GM12878 (cell line): ENCODE measurements around the gene MSI2. TPM values are rescaled to one million over a fixed set of nuclear protein-coding genes. Genes with fewer than 3 reads are reported as not detected.

ENCODE experiments used
- CBX3 ChIP-seq: fragments of 200-600 bp; sonication (generic); IDR thresholded peaks from 2 replicates; pipeline ENCODE4 v1.6.1; 2016; ENCODE audit warnings: low read depth, borderline replicate concordance
- CEBPB ChIP-seq, 2 experiments: fragments of 150-350 bp in 1 of 2; IDR thresholded peaks; 2 replicates each; pipeline ENCODE4 v1.6.1; 2012 to 2014; ENCODE audit warnings: low read depth in 2 of 2, low read length in 2 of 2, borderline replicate concordance in 1 of 2, inconsistent platforms in 1 of 2
- CTCF ChIP-seq, 3 experiments: IDR thresholded peaks in 2 of 3; conservative IDR thresholded peaks in 1 of 3; 2 replicates each; pipeline ENCODE4 v1.5.1; 2011; ENCODE audit warnings: low read depth in 3 of 3, low read length in 3 of 3, mild to moderate bottlenecking in 3 of 3, control low read depth in 2 of 3, moderate library complexity in 2 of 3, inconsistent platforms in 1 of 3, mixed read lengths in 1 of 3; ENCODE audit not compliant: control insufficient read depth in 2 of 3, insufficient read depth in 1 of 3; ENCODE audit errors: extremely low read depth in 1 of 3
- CUX1 ChIP-seq: IDR thresholded peaks from 2 replicates; pipeline ENCODE4 v1.6.1; 2012; ENCODE audit warnings: improper control_type of control experiment, low read depth, low read length; ENCODE audit not compliant: insufficient replicate concordance
- E2F8 ChIP-seq: fragments of 450-650 bp; IDR thresholded peaks from 2 replicates; pipeline ENCODE4 v1.6.1; 2018; ENCODE audit warnings: mild to moderate bottlenecking, low read depth, moderate library complexity; ENCODE audit not compliant: partially characterized antibody
- GATAD2B ChIP-seq: fragments of 450-650 bp; conservative IDR thresholded peaks from 2 replicates; pipeline ENCODE4 v1.6.1; 2017; ENCODE audit warnings: low read depth, mild to moderate bottlenecking, moderate library complexity
- HCFC1 ChIP-seq: fragments of 150-350 bp; IDR thresholded peaks from 2 replicates; pipeline ENCODE4 v1.6.1; 2014; ENCODE audit warnings: low read length
- JUNB ChIP-seq: IDR thresholded peaks from 2 replicates; pipeline ENCODE4 v1.6.1; 2016; ENCODE audit warnings: antibody characterized with exemption, mild to moderate bottlenecking
- NR2C2 ChIP-seq: IDR thresholded peaks from 2 replicates; pipeline ENCODE4 v1.6.1; 2011; ENCODE audit warnings: borderline replicate concordance, low read depth; ENCODE audit not compliant: control insufficient read depth, insufficient read length
- PAX5 ChIP-seq: IDR thresholded peaks from 2 replicates; pipeline ENCODE4 v1.6.1; 2011; ENCODE audit warnings: low read depth, low read length, borderline replicate concordance
- POLR2AphosphoS5 ChIP-seq: IDR thresholded peaks from 2 replicates; pipeline ENCODE4 v1.6.1; 2011; ENCODE audit warnings: mild to moderate bottlenecking, low read length, inconsistent platforms
- RUNX3 ChIP-seq: IDR thresholded peaks from 2 replicates; pipeline ENCODE4 v1.6.1; 2012; ENCODE audit warnings: low read length, inconsistent platforms
- STAT3 ChIP-seq: IDR thresholded peaks from 2 replicates; pipeline ENCODE4 v1.6.1; 2011; ENCODE audit warnings: low read depth, low read length, improper control_type of control experiment
- polyA plus RNA-seq, 11 experiments: library from polyadenylated mRNA; depleted of rRNA in 4 of 11; unstranded in 6 of 11; stranded (reverse) in 5 of 11; fragments of >200 nt; fragmentation: Nextera tagmentation in 4 of 11; fragmentation: Illumina TruSeq in 1 of 11; extraction: Ambion mirVana in 4 of 11; extraction: Trizol in 1 of 11; gene quantifications; 1 replicate in 1 of 11; 2 replicates in 10 of 11; pipeline versions ENCODE4 v1.2.1 to v1.2.3, GENCODE V29; 2011 to 2016; ENCODE audit warnings: inconsistent platforms in 2 of 11, missing spikeins in 2 of 11, low read depth in 1 of 11
- total RNA-seq, 4 experiments: library from RNA; depleted of rRNA in 3 of 4; stranded (reverse); fragments of >200 nt in 3 of 4; fragmentation: Illumina TruSeq in 1 of 4; extraction: Trizol in 1 of 4; gene quantifications; 2 replicates each; pipeline versions ENCODE4 v1.2.1 to v1.2.3, GENCODE V29; 2013 to 2021
- TF ChIP-seq, protein P1 (sequence below): IDR thresholded peaks from 2 replicates; pipeline ENCODE4 v1.6.1; 2012; ENCODE audit warnings: mild to moderate bottlenecking, low read depth, low read length

The MSI2 gene
- total and polyA plus RNA-seq, 10 of the 15 experiments (the other 5 are each of a cell fraction or from before 2014, with no cell fraction given), result 6.1 to 76.1 (median 42.0) TPM

GRCh38 chr17:57422574-57423164, 166.3 kb downstream of the MSI2 start (continued):
- TF ChIP-seq CUX1, result no peak
- TF ChIP-seq POLR2AphosphoS5, result no peak
- TF ChIP-seq STAT3, result no peak
- TF ChIP-seq E2F8, result no peak
- no peak for TF ChIP-seq HCFC1
- peak; percentile 18; the same call in 1 of the 2 replicates for TF ChIP-seq PAX5
- TF ChIP-seq CTCF (IDR thresholded peaks at IDR 0.05 in 2 of 3, conservative IDR thresholded peaks at IDR 0.05 in 1 of 3; ENCODE audit: control insufficient read depth in 2 of 3, extremely low read depth in 1 of 3, insufficient read depth in 1 of 3, low read depth in 3 of 3, low read length in 3 of 3), result no peak
- TF ChIP-seq JUNB, result peak; percentile 92
- peak in 1 of 2 experiments; percentile 50; a peak in 1 of 4 replicates for TF ChIP-seq CEBPB (IDR thresholded peaks at IDR 0.05; ENCODE audit: borderline replicate concordance in 1 of 2, low read depth in 2 of 2, low read length in 2 of 2)
- TF ChIP-seq CBX3, result no peak
- TF ChIP-seq RUNX3, result peak; percentile 83
- TF ChIP-seq, protein P1, sequence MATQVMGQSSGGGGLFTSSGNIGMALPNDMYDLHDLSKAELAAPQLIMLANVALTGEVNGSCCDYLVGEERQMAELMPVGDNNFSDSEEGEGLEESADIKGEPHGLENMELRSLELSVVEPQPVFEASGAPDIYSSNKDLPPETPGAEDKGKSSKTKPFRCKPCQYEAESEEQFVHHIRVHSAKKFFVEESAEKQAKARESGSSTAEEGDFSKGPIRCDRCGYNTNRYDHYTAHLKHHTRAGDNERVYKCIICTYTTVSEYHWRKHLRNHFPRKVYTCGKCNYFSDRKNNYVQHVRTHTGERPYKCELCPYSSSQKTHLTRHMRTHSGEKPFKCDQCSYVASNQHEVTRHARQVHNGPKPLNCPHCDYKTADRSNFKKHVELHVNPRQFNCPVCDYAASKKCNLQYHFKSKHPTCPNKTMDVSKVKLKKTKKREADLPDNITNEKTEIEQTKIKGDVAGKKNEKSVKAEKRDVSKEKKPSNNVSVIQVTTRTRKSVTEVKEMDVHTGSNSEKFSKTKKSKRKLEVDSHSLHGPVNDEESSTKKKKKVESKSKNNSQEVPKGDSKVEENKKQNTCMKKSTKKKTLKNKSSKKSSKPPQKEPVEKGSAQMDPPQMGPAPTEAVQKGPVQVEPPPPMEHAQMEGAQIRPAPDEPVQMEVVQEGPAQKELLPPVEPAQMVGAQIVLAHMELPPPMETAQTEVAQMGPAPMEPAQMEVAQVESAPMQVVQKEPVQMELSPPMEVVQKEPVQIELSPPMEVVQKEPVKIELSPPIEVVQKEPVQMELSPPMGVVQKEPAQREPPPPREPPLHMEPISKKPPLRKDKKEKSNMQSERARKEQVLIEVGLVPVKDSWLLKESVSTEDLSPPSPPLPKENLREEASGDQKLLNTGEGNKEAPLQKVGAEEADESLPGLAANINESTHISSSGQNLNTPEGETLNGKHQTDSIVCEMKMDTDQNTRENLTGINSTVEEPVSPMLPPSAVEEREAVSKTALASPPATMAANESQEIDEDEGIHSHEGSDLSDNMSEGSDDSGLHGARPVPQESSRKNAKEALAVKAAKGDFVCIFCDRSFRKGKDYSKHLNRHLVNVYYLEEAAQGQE, result no peak
- no peak for TF ChIP-seq NR2C2
- no peak for TF ChIP-seq GATAD2B
